Amniotic stem cell (primary cell): ENCODE data around the gene GALNT1.
A peak's percentile ranks its signal among the peaks of the same experiment; 100 is the strongest.

ENCODE experiments used
- DNase-seq: peaks from one replicate; lab custom pipeline; 2025; lab: John Stamatoyannopoulos, UW

The GALNT1 gene

GRCh38 chr18:35721431-35722081, 140.0 kb downstream of the GALNT1 start:
- no peak for DNase-seq

GRCh38 chr18:35728676-35729075, 147.1 kb downstream of the GALNT1 start:
- no peak for DNase-seq

- no peak for DNase-seq
Measured at GRCh38 chr18:35729991-35730668, 148.6 kb downstream of the GALNT1 start.

- no peak for DNase-seq
Measured at GRCh38 chr18:35730691-35731370, 149.3 kb downstream of the GALNT1 start.

- no peak for DNase-seq
Measured at GRCh38 chr18:35731701-35732100, 150.2 kb downstream of the GALNT1 start.

GRCh38 chr18:35732162-35732561, 150.6 kb downstream of the GALNT1 start:
- DNase-seq = no peak

- DNase-seq = no peak
Measured at GRCh38 chr18:35732636-35733035, 151.1 kb downstream of the GALNT1 start.

- DNase-seq = no peak
Measured at GRCh38 chr18:35733408-35733807, 151.9 kb downstream of the GALNT1 start.

- DNase-seq = no peak
Measured at GRCh38 chr18:35736696-35737095, 155.2 kb downstream of the GALNT1 start.

GRCh38 chr18:35739778-35740177, 158.2 kb downstream of the GALNT1 start:
- no peak for DNase-seq

- no peak for DNase-seq
Measured at GRCh38 chr18:35740656-35741055, 159.1 kb downstream of the GALNT1 start.

- DNase-seq = no peak
Measured at GRCh38 chr18:35743916-35744315, 162.4 kb downstream of the GALNT1 start.

- no peak for DNase-seq
Measured at GRCh38 chr18:35745814-35746213, 164.3 kb downstream of the GALNT1 start.

GRCh38 chr18:35746826-35747339, 165.3 kb downstream of the GALNT1 start:
- DNase-seq = no peak

- no peak for DNase-seq
Measured at GRCh38 chr18:35747894-35748472, 166.4 kb downstream of the GALNT1 start.

- no peak for DNase-seq
Measured at GRCh38 chr18:35749701-35750100, 168.2 kb downstream of the GALNT1 start.

- DNase-seq = no peak
Measured at GRCh38 chr18:35750929-35751328, 169.4 kb downstream of the GALNT1 start.

- no peak for DNase-seq
Measured at GRCh38 chr18:35753306-35753910, 171.9 kb downstream of the GALNT1 start.

- no peak for DNase-seq
Measured at GRCh38 chr18:35754464-35754863, 172.9 kb downstream of the GALNT1 start.

- DNase-seq = no peak
Measured at GRCh38 chr18:35755369-35755768, 173.8 kb downstream of the GALNT1 start.

GRCh38 chr18:35756506-35757117, 175.1 kb downstream of the GALNT1 start:
- peak; percentile 42 for DNase-seq
